GM13976 (cell line): Measurements from ENCODE around the gene ZSCAN16.
"Not testable (repeated sequence)": the region's sequence is repeated elsewhere in the genome, so short reads cannot be mapped to it uniquely, and the experiment has no call there.

Experiments used
- DNase-seq: peaks from one replicate; pipeline ENCODE4 v3.0.0; 2012; ENCODE audit warnings: low spot score
- in situ Hi-C: fragments of 300-500 bp; cut with MboI; formaldehyde crosslinking; loops from one replicate; pipeline ENCODE4 v1.12.0; 2022; ENCODE audit warnings: low sequenced_read_pairs, mixed read lengths, inconsistent platforms; ENCODE audit not compliant: unreplicated experiment
- TF ChIP-seq, protein P1 (sequence below): IDR thresholded peaks from 2 replicates; pipeline ENCODE4 v1.5.1; 2012; ENCODE audit warnings: borderline replicate concordance, mild to moderate bottlenecking; ENCODE audit not compliant: insufficient read depth; ENCODE audit errors: extremely low read depth, missing control alignments, control extremely low read depth

ZSCAN16 gene

GRCh38 chr6:28111964-28112363 lies 12.4 kb upstream of the ZSCAN16 start:
- in situ Hi-C loops = no loop called here
- TF ChIP-seq, protein P1, sequence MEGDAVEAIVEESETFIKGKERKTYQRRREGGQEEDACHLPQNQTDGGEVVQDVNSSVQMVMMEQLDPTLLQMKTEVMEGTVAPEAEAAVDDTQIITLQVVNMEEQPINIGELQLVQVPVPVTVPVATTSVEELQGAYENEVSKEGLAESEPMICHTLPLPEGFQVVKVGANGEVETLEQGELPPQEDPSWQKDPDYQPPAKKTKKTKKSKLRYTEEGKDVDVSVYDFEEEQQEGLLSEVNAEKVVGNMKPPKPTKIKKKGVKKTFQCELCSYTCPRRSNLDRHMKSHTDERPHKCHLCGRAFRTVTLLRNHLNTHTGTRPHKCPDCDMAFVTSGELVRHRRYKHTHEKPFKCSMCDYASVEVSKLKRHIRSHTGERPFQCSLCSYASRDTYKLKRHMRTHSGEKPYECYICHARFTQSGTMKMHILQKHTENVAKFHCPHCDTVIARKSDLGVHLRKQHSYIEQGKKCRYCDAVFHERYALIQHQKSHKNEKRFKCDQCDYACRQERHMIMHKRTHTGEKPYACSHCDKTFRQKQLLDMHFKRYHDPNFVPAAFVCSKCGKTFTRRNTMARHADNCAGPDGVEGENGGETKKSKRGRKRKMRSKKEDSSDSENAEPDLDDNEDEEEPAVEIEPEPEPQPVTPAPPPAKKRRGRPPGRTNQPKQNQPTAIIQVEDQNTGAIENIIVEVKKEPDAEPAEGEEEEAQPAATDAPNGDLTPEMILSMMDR = no peak

DNA sequence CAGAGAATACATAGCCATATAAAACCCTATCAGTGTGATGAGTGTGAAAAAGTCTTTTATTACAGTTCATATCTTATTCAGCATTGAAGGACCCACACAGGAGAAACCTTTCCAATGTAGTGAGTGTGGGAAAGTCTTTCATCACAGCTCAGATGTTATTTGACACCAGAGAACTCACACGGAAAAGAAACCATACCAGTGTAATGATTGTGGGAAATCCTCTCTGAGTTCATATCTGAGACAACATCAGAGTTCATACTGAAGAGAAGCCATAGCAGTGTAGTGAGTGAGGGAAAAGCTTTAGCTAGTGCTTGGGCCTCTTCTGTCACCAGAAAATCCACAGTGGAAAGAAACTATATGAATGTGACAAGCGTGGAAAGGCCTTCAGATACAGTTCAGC lies 8.6 kb upstream of the ZSCAN16 start:
- DNase-seq = no peak
- TF ChIP-seq, protein P1 = no peak
- in situ Hi-C loops = no loop called here

More at GRCh38 chr6:28111964-28112363, 12.4 kb upstream of the ZSCAN16 start:
- DNase-seq = no peak

DNA sequence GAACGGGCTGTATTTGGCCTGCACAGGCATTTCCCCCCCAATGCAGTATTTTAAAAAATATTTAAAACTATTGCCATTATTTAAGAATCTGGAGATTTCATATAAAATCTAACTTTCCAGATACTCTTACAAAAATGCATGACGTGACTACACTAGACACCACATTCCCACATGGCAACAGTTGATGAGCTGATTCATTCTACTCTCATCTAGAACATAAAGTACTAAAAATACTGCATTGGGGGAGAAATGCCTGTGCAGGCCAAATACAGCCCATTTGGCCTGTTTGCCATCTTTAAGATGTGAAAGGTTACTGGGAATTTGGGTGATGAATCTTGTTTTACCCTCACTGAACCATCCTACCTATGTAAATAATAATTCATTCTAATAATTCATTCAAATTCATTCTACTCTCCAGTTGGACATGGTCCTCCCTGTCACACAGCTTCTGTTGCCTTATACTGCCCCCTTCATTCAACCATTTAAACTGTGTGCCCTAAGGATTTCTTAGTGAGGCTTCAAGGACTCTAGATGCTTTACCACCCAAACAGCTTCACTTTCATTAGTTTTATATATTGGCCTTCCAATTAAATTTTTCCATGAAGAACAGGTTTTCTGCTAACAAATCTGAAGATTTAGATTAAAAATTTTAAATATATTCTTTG lies 6.9 kb upstream of the ZSCAN16 start:
- no peak for DNase-seq
- TF ChIP-seq, protein P1 = no peak
- in situ Hi-C loops = no loop called here

DNA sequence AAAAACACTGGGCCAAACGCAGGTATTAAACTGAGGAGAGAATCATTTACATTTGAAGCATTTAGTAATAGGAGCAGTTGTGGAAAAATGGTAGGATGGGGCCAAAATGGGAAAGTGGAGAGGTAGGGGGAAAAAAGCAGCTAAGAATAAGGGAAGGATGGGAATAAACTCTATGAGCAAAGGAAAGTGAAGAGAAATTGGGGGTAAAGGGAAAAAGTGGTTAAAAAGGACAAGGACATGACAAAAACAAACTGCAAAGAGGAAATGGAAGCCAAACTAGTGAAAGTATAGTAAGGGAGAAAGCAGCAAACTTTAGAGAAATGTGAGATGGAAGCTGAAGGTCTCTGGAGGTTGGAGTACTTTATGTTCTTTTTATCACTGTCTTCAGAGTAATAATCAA lies 6.2 kb upstream of the ZSCAN16 start:
- TF ChIP-seq, protein P1 = no peak
- DNase-seq = no peak
- in situ Hi-C loops = no loop called here

DNA sequence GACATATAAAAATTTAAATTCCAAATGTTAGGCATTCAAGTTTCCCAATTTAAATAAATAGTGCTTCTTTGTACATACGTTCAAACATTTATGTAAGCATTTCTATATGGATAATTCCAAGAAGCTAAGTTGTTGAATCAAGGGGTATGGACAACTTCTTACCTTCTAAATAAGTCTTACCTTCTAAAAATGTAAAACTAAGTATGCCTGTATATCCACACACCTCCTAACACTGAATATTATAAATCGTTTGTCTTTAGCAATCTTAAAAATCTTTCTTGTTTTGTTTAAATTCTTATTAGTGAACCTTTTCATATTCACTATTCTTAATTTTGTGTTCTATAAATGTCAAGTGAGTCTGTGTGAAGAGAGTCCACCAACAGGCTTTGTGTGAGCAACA lies 2.5 kb upstream of the ZSCAN16 start:
- TF ChIP-seq, protein P1 = no peak
- in situ Hi-C loops = no loop called here
- no peak for DNase-seq

- in situ Hi-C loops, DNase-seq: not testable (repeated sequence)
Measured at GRCh38 chr6:28122283-28122682, 2.1 kb upstream of the ZSCAN16 start.

GRCh38 chr6:28124971-28125353 lies 553 bp downstream of the ZSCAN16 start:
- TF ChIP-seq, protein P1 = no peak
- in situ Hi-C loops = no loop called here
- no peak for DNase-seq
